NCI-H2196 treated with DMSO at 0.1 percent for 48 hours (cell line): ENCODE results near the gene MYO5C.

Experiments
- DNase-seq: peaks from one replicate; lab custom pipeline; 2025; ENCODE audit not compliant: unreplicated experiment; lab: John Stamatoyannopoulos, UW

MYO5C gene, protein sequence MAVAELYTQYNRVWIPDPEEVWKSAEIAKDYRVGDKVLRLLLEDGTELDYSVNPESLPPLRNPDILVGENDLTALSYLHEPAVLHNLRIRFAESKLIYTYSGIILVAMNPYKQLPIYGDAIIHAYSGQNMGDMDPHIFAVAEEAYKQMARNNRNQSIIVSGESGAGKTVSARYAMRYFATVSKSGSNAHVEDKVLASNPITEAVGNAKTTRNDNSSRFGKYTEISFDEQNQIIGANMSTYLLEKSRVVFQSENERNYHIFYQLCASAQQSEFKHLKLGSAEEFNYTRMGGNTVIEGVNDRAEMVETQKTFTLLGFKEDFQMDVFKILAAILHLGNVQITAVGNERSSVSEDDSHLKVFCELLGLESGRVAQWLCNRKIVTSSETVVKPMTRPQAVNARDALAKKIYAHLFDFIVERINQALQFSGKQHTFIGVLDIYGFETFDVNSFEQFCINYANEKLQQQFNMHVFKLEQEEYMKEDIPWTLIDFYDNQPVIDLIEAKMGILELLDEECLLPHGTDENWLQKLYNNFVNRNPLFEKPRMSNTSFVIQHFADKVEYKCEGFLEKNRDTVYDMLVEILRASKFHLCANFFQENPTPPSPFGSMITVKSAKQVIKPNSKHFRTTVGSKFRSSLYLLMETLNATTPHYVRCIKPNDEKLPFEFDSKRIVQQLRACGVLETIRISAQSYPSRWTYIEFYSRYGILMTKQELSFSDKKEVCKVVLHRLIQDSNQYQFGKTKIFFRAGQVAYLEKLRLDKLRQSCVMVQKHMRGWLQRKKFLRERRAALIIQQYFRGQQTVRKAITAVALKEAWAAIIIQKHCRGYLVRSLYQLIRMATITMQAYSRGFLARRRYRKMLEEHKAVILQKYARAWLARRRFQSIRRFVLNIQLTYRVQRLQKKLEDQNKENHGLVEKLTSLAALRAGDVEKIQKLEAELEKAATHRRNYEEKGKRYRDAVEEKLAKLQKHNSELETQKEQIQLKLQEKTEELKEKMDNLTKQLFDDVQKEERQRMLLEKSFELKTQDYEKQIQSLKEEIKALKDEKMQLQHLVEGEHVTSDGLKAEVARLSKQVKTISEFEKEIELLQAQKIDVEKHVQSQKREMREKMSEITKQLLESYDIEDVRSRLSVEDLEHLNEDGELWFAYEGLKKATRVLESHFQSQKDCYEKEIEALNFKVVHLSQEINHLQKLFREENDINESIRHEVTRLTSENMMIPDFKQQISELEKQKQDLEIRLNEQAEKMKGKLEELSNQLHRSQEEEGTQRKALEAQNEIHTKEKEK (N-terminal part only)

DNA sequence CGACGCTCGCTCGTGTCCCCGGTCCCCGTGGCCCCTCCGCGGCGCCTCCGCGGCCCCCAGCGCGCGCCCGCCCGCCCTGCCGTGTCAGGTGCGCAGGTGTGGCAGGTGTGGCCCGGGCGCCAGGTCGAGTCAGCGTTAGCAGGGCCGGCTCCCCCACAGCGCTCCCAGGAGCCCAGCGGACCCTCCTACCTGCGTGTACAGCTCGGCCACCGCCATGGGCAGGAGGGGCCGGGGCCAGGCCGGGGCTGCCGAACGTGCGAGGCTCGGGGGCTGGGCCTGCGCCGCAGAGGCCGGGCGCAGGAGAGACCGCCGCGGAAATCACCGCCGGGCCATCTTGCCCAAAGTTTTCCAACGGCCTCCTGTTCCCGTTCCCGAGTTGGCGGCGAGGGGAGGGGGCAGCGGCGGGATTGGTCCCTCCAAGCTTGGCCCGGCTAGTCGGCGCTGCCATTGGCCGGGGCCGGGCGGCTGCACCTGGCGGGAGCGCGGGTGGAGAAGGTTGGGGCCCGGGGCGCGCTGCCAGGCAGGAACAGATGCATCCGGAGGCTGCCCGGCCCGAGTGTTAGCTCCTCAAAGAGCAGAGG is at the start of gene MYO5C:
MYO5C (minus strand) TSS at position 384 of the 581 bp plus-strand sequence; CDS start at position 216, 168 bp downstream.
- DNase-seq = peak; percentile 56

DNA sequence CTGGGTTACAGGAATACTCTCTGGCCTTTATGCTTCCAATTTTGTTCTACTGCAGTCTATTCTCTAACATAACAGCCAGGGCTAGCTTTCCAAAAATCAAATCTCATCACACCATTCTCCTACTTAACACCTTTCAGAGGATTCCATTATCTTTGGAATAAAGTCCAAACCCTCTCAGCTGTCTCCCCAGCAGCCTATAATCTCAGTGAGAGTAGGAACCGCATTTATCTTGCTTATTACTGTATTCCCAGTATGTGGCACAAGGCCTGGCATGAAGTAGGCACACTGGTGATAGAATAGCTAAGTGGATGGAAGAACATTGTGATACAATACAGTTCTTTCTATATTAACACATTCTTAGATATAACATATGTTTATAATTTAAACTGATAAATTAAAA is 49.0 kb upstream of the MYO5C start:
- no peak for DNase-seq

DNA sequence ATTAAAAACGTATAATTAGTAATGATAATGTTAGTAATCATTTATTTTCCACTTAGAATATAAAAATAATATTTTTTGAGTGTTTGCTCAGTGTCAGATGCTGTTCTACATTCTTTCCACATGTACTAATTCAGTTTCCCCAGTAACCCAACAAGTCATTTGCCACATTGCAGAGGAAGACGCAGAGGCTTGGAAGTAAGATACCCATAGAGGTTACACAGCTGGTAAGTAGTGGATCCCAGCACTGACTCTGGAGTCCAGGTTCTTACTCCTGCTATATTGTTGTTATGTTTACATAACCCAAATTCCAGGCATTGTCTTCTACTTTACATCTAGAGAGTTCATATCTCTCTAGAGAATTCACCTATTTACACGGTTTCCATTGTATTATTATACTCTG is 48.2 kb upstream of the MYO5C start:
- no peak for DNase-seq

DNA sequence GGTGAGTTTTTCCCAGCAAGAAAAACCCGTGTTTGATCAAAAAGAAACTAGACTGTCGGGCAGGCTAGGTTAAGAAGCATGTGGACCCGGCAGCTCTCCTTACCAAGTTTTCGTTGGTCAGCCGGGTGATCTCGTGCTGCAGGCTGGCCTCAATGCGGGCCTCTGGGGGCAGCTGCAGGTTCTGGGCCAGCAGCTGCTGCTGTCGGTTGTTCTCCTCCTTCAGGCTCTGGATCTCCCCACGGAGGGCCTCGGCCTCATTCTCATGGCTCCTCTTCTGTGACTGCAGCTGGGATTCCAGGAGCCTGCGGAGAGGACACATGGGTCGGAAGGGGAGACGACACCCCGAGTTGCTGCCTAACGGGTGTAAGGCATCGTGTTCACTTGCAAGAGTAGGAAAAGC is 44.5 kb upstream of the MYO5C start:
- DNase-seq = no peak

DNA sequence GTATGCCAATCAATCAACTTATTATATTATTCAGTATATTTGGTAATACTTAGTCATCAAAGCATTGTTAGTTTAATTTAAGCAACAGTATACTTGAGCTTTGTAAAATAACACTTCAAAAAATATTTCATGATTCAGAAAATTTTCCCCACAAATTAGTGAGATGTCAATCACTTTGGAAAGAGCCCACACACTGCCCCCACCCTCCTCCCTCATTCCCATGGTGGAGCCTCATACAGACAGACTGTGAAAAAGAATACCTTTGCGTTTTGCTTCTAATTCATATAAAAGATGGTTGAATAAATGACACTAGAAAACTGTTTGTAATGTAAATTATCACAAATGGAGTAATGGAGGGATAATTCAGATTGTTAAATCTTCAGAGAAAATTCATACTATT is 43.3 kb upstream of the MYO5C start:
- DNase-seq = no peak

DNA sequence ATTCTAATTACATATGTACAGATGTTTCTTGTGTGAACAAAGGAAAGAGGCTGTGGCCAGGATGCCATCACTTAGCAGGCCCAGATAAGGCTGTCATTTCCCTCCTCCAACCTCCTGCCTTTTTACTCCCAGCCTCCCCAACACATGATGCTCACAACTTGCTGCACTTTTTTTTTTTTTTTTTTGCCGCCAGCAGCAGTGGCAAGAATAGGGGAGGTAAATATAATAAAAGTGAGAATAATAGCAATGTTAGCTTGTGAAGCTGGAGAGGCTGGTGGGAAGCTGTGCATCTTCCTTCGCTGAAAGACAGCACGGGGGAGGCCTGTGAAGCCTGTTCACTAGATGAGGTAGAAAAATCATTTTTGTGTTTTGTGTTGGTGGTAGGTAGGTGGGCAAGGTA is 42.5 kb upstream of the MYO5C start:
- no peak for DNase-seq

DNA sequence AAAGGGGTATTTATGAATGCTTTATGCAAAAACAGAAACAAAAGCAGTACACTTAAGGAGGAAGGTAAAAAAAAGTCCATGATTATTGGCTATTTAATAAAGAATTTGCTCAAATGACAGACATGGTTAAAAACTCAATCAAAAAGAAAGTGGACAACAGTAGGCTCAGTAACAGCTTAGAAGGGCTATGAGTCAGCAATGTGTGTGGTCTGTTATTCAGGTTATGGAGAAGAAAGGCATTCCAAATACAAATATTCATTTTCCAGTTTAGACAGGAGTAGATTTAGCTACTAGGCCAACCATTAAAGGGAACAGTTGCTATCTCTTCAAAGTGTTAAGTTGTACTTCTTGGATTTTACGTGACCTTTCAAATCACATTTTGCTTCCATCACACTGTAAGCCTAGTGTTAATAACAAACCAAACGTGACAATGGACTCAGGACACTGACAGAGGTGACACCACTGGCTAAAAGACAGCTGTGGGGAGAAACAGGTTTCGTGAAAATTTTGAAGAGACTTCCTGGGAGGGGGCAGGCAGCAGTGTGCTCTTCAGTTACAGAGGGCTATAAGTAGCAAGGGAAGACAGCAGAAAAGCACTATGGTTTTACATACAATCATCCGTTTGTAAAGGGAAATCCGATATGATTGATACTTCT is 41.7 kb upstream of the MYO5C start:
- no peak for DNase-seq

DNA sequence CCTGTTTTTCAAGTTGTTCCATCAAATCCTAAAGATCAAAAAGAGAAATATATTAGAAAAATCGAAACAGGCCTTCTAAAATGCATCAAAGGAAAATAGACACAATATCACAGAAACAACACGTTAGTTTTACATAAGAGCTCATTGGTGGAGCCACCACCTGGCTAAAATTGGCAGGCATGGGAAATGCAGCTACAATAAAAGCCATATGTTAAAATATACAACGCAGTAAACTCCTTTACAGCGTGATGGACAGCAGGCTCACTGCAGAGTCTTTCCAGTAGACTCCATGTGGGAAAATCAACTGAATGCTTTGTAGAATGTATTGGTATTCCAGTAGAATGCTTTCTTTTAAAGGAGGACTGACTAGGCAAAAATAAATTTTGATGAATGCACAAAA is 40.9 kb upstream of the MYO5C start:
- DNase-seq = no peak

DNA sequence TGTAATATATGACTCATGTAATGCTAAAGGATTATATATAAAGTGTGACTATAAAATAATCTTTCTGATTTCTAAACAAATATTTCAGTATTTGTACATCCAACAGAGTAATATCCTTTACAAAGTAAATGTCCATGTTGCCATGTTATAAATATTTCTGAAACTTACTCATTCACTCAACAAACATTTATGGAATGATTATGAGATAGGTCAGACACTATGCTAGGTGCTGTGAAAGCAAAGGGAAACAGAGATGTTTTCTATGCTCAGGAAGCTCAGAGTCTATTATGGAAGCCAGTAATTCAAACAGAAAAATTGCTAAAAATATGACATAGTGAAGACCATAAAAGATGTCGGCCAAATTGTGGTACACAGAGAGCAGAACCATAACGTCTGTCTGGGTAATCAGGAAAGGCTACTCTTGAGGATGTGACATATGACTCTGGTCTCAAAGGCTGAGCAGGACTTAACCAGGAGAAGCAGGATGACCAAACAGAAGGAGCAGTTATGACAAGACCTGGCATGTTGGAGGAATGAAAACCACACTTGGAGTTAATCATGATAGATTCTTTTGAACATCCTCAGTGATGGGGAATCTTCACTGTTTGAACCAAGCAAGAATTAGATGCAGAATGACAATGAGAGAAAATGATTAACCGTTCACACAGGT is 39.0 kb upstream of the MYO5C start:
- no peak for DNase-seq

DNA sequence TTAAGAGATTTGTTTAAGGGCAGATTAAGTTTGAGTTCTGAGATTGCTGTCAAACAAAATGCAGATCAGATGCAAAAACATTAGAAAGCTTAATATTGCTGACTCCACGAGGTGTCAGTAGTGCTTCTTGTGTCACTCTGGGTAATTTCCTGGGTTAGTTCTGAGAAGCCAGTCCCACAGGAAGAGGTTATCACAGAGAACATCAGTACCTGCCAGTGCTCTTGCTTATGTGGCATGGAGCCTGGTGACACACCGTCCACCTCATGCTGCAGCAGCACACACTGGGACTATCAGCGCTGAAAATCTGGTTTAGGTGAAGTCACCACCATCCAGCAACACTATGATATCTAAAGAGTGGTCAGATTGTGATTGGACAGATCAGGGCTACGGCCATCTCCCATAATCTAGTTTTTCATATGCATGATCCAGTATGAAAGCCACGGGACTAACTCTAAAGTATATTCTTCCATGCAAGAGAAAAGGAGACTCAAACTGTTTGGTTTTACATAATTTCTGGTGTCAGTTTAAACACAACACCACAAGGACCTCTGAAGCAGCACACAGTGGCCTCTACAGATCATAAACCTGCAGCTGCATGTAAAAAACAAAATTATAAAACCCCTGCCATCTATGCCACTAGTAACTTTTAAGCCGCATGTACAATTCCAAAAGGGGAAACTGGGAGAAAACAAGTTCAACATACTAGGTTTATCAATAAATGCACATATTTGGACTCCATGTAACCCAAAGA is 36.1 kb upstream of the MYO5C start:
- no peak for DNase-seq

DNA sequence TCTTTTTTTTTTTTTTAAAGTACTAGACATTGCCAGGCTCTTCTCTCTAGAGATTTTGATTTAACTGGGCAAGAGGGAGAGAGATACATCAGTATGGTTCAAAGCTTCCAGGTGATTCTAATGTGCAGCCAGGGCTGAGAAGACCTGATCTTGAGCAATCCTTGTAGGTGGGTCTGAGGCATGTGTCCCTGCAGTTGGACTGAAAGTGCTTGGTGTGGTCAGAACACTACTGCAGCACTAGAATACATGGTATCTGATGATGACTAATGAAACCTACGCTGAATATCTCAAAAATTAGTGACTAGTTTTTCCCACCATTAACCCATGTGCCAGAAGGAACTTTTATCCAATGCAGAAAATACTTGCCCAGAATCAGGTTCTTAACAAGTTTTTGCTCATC is 34.4 kb upstream of the MYO5C start:
- no peak for DNase-seq

DNA sequence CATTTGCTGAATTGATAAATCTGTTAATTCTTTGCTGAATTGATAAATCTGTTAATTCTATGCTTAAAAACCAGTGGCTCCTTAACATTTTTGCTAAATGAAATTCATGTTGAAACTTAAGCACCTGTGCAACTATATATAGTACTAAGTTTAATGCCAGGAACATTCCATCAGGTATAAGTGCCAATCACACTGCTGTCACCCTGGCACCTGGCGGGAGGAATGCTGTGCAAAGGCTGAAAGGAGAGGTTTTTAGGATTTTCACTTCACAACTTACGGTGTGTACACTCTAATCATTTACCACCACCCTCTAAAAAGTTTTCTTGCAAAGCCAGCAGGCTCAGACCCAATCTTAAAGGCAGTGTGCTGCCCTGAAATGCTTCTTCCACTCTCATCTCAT is 33.5 kb upstream of the MYO5C start:
- no peak for DNase-seq

DNA sequence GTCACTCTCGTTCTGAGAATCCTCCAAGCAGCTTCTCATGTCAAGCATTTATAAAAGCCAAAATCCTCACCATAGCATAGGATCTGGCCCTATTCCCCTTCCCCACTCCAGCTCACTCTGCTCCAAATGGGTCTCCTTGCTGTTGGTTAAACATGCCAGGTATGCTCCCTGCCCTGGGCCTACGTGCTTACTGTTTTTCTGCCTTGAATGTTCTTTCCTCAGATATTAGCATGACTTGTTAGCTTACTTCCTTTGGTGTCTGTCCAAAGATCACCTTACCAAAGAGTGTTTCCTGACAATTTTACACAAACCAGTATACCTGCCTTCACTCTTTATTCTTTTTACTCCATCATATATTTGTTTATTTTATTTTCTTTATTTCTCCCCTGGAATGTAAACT is 33.1 kb upstream of the MYO5C start:
- DNase-seq = no peak

DNA sequence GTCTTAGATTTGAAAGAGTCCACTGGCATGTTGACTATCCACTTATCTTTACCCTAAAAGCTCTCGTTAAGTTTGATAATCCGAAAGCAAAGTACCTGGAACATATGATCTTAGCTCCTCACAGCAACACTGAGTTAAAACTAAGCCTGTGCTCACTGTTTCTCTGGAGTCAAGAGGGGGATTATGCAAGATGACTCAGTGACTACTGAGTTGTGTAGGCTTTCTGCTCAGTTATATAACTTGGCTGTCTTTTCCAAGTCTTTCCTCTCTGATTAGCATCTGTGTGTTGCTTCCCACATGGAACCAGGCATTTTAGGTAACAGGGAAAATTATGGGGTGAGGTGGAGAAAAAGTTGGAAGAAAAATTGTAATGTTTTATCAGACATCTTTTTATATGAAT is 31.2 kb upstream of the MYO5C start:
- no peak for DNase-seq

DNA sequence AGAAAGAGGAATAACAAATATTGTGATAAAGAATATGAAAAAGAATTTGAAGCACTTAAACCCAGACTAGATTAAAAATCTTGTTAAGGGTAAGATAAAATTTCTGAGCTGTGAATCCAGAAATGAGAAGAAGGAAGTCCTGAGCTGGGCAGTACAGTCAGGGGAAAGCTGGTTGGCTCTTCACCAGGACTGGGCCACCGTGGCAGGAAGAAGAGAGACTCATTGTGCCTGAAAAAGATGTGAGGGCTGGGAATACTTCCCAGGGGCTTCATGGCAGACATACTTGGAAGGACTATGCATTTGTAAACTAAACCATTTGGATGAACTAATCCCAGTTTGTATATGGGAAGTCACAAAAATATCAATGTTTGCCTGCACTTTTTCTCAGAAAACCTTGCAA is 28.5 kb upstream of the MYO5C start:
- no peak for DNase-seq

DNA sequence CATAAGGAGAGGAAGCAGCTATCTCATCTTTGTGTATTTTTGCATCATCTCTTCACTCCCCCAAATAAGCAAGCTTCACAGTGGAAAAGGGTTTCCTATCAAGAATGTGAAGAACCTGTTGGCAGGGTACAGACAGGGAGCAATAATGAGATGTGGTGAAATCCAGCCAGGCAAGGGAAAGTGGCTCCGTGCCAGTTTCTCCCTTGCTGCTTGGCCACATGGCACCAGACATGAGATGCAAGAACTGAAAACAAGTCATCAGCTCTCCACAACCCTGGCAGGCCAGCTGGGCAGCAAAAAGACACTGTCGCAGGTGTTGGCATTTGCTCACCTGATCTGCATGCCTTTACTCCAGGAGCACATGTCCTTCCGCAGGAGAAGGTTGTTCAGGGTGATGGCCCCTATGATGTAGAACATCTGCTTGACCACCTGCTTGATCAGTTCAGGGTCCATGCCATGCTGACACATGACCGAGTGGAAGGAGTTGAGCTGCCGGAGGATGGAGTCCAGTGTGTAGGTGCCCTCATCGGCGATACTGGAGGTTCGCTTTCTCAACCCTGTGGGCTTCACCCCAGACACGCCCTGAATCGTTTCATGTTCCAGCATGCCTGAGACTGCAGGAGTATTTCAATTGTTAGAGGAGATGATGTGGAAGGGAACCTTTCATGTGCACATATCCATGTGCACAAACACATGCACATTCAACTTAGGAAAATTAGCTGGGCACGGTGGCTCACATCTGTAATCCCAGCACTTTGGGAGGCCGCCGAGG is 23.3 kb upstream of the MYO5C start:
- peak; percentile 2 for DNase-seq

DNA sequence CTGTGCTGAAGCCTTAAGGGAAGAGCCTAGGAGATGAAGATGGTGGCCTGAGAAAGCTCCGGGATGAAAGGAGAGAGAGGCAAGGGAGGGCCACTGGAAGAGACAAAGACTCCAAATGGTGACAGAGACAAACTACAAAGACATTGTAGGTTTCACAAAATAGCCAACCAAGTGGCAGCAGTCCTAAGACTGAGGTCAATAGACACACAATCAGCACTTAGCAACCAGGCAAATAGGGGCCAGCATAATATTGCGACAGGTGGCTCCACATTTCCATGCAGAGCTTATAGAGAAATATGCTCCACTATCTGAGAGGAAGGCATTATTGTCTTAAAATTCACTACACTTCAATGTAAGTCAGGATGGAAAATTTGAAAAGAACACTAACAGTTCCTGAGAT is 22.1 kb upstream of the MYO5C start:
- DNase-seq = no peak

DNA sequence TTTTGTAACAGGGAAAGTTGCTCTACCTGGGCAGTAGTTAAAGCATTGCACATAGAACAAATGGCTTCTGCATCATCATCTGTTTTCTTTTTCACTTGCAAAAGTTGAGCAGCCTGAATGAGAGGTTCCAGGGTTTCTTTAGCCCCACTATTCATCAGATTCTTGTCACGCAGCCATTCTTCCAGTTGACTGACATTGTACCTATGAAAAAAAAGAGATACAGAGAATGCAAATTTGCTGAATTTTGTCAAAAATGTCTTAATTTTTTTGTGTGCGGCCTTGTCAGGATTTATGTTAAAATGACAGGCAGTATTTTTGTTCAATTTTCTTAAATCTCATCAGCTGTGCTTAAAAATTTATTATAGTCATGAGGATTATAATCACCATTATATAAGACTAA is 21.4 kb upstream of the MYO5C start:
- DNase-seq = no peak

DNA sequence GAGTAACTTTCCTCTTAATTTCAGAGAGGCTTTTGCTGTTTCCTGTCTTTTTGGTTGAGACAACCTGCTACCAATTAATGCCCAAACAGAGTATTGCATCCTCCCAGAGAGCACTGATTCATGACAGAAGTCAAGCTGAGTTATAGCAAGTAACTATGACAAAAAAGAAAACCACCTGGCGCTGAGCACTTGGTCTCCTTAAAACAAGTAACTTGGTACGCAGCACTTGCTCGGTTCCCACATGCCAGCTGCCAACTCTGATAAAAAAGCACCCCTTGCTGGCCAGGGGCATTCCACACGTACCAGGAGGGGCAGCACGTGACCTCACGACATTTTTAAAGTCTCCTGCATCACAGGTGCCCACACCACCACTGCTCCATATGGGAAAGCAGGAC is 13.5 kb upstream of the MYO5C start:
- DNase-seq = no peak
